HG02840 (cell line): ENCODE measurements around the gene CDHR1.
A peak's percentile ranks its signal among the peaks of the same experiment; 100 is the strongest.
"Not testable (repeated sequence)": the region's sequence is repeated elsewhere in the genome, so short reads cannot be mapped to it uniquely, and the experiment has no call there.

Source experiments
- ATAC-seq: cut with Tn5 transposase; IDR thresholded peaks from one replicate; pipeline ENCODE4 v1.9.1; 2021; ENCODE audit warnings: mild to moderate bottlenecking, moderate library complexity, moderate number of reproducible peaks; ENCODE audit not compliant: unreplicated experiment, low FRiP score

CDHR1 gene

GRCh38 chr10:84172467-84173356, 21.6 kb upstream of the CDHR1 start:
- peak; percentile 56 for ATAC-seq

DNA sequence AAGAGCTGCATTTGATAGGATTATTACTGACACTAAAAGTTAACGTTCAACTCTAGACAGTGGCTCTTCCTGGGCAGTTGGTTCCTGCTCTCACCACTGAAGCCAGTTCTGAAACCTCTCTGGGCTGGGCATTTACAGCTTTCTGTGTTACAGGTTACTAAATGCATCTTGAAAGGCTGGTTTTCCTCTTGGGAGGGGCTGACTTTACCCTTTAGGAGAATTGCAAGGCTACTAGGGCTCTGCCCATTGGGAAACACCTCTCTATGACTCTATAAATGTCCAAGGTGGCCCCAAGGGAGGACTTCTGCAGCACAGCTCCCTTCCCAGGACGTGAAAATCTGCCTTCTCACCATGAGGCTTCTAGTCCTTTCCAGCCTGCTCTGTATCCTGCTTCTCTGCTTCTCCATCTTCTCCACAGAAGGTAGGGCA, 20.8 kb upstream of the CDHR1 start, which contains the start of gene GPR15LG:
Gene GPR15LG (plus strand): TSS at position 301 of the 429 bp plus-strand sequence. CDS start 51 bp downstream, at position 352.
- ATAC-seq, result peak; percentile 19

DNA sequence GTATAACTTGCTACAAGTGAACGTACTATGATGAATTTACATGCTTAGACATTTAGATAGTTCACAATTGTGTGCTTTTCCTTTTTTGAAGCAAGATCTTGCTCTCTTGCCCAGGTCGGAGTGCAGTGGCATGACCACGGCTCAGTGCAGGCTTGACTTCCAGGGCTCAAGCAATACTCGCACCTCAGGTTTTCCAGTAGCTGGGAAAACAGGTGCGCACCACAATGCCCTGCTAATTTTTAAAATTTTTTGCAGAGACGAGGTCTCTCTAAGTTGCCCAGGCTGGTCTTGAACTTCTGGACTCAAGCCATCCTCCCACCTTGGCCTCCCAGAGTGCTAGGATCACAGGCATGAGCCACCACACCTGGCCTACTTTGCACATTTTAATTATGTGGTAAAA, 18.9 kb upstream of the CDHR1 start:
- no peak for ATAC-seq

DNA sequence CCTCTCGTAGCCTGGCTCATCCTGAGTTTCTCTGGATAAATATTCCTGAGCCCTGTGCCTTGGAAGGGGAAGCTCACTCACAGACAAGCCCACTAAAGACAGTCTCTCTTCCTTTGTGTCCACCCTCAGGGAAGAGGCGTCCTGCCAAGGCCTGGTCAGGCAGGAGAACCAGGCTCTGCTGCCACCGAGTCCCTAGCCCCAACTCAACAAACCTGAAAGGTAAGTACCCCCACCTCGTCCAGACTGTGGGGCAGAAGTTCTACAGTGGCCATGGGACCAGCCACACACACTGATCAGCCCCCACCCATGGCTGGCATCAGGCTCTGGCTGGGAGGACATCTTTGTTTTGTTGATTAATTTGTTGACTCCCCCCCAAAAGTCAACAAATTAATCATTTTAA, 18.0 kb upstream of the CDHR1 start:
- no peak for ATAC-seq

DNA sequence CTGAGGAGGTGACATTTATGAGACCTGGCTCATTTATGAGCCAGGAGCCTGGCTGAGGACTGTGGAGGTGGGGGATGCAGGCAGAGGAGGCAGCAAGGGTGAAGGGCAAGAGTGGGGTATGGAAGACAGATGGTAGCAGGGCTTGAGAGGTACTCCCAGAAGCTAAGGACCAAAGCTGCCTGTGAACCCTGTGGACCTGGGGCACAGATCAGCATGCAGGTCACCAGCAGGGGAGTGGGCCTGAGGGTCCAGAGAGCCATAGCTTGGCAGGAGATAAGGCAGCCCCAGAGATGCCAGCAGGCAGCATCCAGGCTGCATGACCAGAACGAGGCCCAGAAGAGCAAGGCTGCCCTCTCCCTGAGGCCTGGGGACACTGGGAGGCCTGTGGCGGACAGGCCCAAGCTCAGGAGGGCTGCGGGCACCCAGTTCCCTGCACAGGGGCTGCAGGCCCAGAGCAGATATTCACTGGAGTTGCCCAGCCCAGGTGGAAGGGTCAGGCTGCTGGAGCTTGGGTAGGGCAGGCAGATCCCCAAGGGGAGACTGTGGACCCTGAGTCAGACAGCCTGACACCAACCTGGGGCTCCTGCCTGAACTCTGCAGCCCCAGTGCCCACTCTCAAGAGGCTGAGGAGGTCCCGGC, 17.4 kb upstream of the CDHR1 start:
- no peak for ATAC-seq

GRCh38 chr10:84177541-84178141, 16.7 kb upstream of the CDHR1 start:
- ATAC-seq, result no peak

DNA sequence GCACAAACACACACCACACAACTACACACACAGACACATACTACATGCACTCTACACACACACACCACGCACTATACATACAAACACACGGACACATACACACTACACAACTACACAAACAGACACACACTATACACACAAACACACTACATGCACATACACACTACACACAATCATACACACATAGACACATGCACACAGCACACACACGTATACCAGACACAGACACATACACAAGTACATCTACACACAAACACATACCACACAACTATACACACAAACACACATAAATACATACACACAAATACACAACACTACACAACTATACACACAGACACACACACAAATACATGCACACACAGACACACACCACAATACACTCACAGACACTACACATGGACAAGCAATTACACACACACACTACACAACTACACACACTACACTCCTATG, 16.2 kb upstream of the CDHR1 start:
- no peak for ATAC-seq

- peak; percentile 90 for ATAC-seq
Observed at GRCh38 chr10:84179059-84179710, 15.2 kb upstream of the CDHR1 start.

DNA sequence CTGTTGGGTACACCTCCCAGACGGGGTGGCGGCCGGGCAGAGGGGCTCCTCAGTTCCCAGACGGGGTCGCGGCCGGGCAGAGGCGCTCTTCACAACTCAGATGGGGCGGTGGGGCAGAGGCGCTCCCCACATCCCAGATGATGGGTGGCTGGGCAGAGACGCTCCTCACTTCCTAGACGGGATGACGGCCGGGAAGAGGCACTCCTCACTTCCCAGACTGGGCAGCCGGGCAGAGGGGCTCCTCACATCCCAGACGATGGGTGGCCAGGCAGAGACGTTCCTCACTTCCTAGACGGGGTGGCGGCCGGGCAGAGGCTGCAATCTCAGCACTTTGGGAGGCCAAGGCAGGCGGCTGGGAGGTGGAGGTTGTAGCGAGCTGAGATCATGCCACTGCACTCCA, 14.0 kb upstream of the CDHR1 start:
- ATAC-seq, result not testable (repeated sequence)

DNA sequence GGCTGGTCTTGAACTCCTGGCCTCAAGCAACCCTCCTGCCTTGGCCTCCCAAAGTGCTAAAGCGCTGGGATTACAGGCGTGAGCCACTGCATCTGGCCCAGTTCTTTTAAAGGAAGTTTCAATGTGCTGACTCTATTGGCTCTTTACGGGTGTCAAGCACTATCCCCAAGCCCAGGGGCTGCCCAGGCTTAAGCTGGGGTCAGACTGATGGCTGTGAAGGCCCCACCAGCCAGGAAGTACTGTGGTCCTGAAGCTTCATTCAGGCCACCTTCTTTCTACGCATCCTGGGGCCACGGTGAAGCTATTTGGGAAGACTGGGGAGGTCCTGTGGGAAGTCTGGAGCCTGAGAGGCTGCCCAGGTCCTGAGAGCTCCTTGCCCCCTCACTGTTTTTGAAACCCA, 12.7 kb upstream of the CDHR1 start:
- ATAC-seq, result no peak

DNA sequence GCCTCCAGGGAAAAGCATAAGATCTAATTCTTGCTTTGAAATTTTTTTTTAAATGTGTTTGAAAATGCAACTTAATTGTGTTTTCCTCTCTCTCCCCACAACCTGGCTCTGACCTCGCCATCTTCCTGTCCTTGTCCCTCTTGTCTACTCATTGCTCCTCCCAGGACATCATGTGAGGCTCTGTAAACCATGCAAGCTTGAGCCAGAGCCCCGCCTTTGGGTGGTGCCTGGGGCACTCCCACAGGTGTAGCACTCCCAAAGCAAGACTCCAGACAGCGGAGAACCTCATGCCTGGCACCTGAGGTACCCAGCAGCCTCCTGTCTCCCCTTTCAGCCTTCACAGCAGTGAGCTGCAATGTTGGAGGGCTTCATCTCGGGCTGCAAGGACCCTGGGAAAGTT, 9.8 kb upstream of the CDHR1 start:
- no peak for ATAC-seq

- ATAC-seq, result no peak
Observed at GRCh38 chr10:84185526-84186175, 8.7 kb upstream of the CDHR1 start.

DNA sequence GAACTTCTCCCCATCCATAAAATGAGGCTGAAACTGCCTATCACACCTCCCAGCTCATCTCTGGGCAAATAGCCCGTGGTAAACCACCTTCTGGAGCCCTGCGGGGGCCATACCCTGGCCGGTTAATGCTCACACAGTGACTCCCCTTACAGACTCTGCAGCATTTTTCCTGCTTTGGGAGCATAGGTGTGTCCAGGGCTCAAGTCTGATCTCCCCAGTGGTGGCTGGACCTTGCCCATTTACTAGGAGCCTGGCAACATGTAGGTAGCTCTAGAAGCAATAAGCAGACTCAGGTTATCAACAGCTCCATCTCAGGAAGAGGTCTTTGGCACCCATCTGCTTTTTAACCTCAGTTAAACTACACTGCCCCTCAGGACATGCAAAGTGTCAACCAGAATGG, 5.5 kb upstream of the CDHR1 start:
- ATAC-seq, result no peak

GRCh38 chr10:84190621-84191020, 3.7 kb upstream of the CDHR1 start:
- ATAC-seq, result no peak

DNA sequence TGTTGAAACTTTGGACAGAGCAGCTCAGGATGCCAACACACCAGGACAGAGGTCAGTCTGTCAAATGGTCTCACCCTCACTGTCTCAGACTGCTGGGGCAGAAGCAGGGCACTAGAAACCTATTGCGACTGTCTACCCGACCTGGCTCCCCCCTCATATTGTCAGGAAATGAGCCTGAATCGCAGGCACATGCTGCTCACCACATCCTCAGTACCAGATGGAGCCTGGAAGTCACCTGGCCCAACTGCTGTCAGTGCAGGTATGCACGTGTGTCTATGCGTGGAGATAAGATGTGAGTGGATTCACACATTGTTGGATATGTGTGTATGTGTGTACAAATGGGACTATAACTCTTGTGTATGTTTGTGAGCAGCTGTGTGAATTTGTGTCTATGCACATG, 3.2 kb upstream of the CDHR1 start:
- ATAC-seq, result no peak

DNA sequence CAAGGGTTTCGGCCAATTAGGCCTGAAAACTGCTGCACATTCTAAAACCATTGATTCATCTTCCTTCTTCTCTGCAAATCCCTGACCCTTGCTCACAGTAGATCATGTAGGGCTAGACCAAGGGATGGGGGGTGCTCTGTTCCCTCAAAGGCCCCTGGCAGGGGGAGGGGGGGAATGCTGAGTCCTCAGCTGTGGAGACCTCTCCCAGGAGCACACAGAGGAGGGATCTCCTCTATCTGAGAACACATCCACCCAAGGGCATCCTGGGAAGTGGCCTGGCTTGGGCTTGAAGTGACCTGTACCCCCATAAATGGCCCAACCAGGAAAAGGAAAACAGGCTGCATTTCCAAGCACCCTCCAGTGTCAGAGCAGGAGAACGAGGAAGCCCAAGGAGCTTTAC, 1.0 kb upstream of the CDHR1 start:
- no peak for ATAC-seq

- ATAC-seq, result no peak
Observed at GRCh38 chr10:84193846-84194423, 402 bp upstream of the CDHR1 start.

GRCh38 chr10:84195044-84195830, 900 bp downstream of the CDHR1 start:
- ATAC-seq, result no peak

- ATAC-seq, result no peak
Observed at GRCh38 chr10:84196083-84196482, 1.7 kb downstream of the CDHR1 start.
